NCI-H2196 treated with DMSO at 0.1 percent for 48 hours (cell line): ENCODE results near the gene NLRP4.

ENCODE experiments used
- DNase-seq: peaks from one replicate; lab custom pipeline; 2025; ENCODE audit not compliant: unreplicated experiment; lab: John Stamatoyannopoulos, UW

Gene NLRP4

GRCh38 chr19:55836340-55836739 is at the start of gene NLRP4:
TSS of gene NLRP4 (plus strand) at chr19:55836540. CDS start at chr19:55852081, 15,541 bp downstream.
- DNase-seq = no peak

GRCh38 chr19:55795021-55795420 is 41.3 kb upstream of the NLRP4 start:
- no peak for DNase-seq

- DNase-seq = no peak
Observed at GRCh38 chr19:55801416-55801815, 34.9 kb upstream of the NLRP4 start.

GRCh38 chr19:55802281-55802680 is 34.1 kb upstream of the NLRP4 start:
- DNase-seq = no peak

GRCh38 chr19:55809381-55810058 is 26.8 kb upstream of the NLRP4 start:
- DNase-seq = peak; percentile 31

GRCh38 chr19:55811340-55811739 is 25.0 kb upstream of the NLRP4 start:
- DNase-seq = no peak

- DNase-seq = no peak
Observed at GRCh38 chr19:55812449-55812848, 23.9 kb upstream of the NLRP4 start.

GRCh38 chr19:55813906-55814305 is 22.4 kb upstream of the NLRP4 start:
- no peak for DNase-seq

GRCh38 chr19:55820037-55820436 is 16.3 kb upstream of the NLRP4 start:
- DNase-seq = no peak

GRCh38 chr19:55830656-55831055 is 5.7 kb upstream of the NLRP4 start:
- no peak for DNase-seq

GRCh38 chr19:55831846-55832245 is 4.5 kb upstream of the NLRP4 start, which contains the start of gene NLRP11:
TSS of gene NLRP11 (minus strand) at chr19:55831999. CDS start at chr19:55818174, 13,825 bp downstream.
- DNase-seq = no peak

- DNase-seq = no peak
Observed at GRCh38 chr19:55832676-55833075, 3.7 kb upstream of the NLRP4 start.

- DNase-seq = no peak
Observed at GRCh38 chr19:55838251-55838650, 1.9 kb downstream of the NLRP4 start.

GRCh38 chr19:55838906-55839305 is 2.6 kb downstream of the NLRP4 start:
- no peak for DNase-seq

GRCh38 chr19:55855160-55855559 is 18.8 kb downstream of the NLRP4 start:
- no peak for DNase-seq

- no peak for DNase-seq
Observed at GRCh38 chr19:55857149-55857548, 20.8 kb downstream of the NLRP4 start.

GRCh38 chr19:55857974-55858373 is 21.6 kb downstream of the NLRP4 start:
- no peak for DNase-seq

GRCh38 chr19:55858401-55858800 is 22.1 kb downstream of the NLRP4 start:
- DNase-seq = no peak

- DNase-seq = no peak
Observed at GRCh38 chr19:55858969-55859368, 22.6 kb downstream of the NLRP4 start.

GRCh38 chr19:55866521-55866920 is 30.2 kb downstream of the NLRP4 start:
- no peak for DNase-seq

GRCh38 chr19:55867101-55867500 is 30.8 kb downstream of the NLRP4 start:
- DNase-seq = no peak

- DNase-seq = no peak
Observed at GRCh38 chr19:55870736-55871135, 34.4 kb downstream of the NLRP4 start.

- no peak for DNase-seq
Observed at GRCh38 chr19:55877211-55877610, 40.9 kb downstream of the NLRP4 start.
